ENCODE measurements around the gene SLK.

SLK gene

GRCh38 chr10:104057717-104058116, 90.8 kb downstream of the SLK start:
- TF ChIP-seq CTCF (IDR thresholded peaks at IDR 0.05): no peak

GRCh38 chr10:104059364-104059763, 92.4 kb downstream of the SLK start:
- no peak for TF ChIP-seq CTCF (IDR thresholded peaks at IDR 0.05)

GRCh38 chr10:104061196-104061595, 94.3 kb downstream of the SLK start:
- TF ChIP-seq CTCF (IDR thresholded peaks at IDR 0.05): no peak

- no peak for TF ChIP-seq CTCF (IDR thresholded peaks at IDR 0.05)
These were observed 98.8 kb downstream of the SLK start for GRCh38 chr10:104065748-104066147.

GRCh38 chr10:104066945-104067344, 100.0 kb downstream of the SLK start:
- TF ChIP-seq CTCF (IDR thresholded peaks at IDR 0.05): no peak

- no peak for TF ChIP-seq CTCF (IDR thresholded peaks at IDR 0.05)
These were observed 100.6 kb downstream of the SLK start for GRCh38 chr10:104067525-104067924.

- TF ChIP-seq CTCF (IDR thresholded peaks at IDR 0.05): no peak
These were observed 102.7 kb downstream of the SLK start for GRCh38 chr10:104069613-104070012.

- no peak for TF ChIP-seq CTCF (IDR thresholded peaks at IDR 0.05)
These were observed 105.8 kb downstream of the SLK start for GRCh38 chr10:104072786-104073185.
